GM18498 (cell line): ENCODE results near the gene RPL29.

ENCODE experiments used
- ATAC-seq: cut with Tn5 transposase; IDR thresholded peaks from one replicate; pipeline ENCODE4 v1.9.1; 2021; ENCODE audit warnings: mild to moderate bottlenecking, moderate library complexity; ENCODE audit not compliant: unreplicated experiment

RPL29 gene

DNA sequence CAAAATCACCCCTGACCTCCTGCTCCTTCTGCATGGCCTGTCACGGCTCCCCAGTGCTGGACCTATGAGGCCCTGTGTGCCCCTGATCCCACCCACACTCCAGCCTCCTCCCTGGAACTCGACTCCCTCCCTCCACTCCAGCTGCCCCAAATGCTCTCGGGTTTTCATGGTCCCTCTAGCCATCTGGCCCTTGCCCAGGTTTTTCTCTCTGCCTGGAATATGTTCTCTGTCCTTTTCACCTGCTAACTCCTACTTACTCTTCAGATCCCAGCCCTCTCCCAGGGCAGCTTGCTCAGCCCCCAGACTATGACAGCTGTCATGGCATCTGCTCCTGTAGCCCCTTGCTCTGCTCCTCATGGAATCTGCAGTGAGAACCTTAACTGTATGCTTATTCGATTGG, 30.3 kb upstream of the RPL29 start:
- no peak for ATAC-seq

DNA sequence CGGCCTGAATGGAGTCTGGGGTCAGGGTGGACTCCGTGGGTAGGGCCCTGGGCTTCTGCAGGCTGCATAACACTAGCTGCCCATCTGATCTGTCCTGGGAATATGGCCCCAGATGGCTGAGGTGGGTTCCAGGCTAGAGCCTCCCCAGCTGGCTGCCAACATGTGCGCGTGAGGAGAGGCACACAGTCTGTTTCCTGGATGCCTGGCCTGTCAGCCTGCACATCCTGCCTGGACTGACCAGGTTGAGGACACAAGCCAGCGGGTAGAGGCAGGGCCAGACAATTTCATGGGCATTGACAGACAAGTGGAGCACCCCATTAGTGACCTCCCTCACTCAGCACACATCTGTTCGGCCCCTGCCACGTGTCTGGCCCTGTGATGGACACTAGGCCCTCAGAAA, 29.8 kb upstream of the RPL29 start:
- ATAC-seq: no peak

GRCh38 chr3:52024765-52025452, 29.2 kb upstream of the RPL29 start:
- no peak for ATAC-seq

DNA sequence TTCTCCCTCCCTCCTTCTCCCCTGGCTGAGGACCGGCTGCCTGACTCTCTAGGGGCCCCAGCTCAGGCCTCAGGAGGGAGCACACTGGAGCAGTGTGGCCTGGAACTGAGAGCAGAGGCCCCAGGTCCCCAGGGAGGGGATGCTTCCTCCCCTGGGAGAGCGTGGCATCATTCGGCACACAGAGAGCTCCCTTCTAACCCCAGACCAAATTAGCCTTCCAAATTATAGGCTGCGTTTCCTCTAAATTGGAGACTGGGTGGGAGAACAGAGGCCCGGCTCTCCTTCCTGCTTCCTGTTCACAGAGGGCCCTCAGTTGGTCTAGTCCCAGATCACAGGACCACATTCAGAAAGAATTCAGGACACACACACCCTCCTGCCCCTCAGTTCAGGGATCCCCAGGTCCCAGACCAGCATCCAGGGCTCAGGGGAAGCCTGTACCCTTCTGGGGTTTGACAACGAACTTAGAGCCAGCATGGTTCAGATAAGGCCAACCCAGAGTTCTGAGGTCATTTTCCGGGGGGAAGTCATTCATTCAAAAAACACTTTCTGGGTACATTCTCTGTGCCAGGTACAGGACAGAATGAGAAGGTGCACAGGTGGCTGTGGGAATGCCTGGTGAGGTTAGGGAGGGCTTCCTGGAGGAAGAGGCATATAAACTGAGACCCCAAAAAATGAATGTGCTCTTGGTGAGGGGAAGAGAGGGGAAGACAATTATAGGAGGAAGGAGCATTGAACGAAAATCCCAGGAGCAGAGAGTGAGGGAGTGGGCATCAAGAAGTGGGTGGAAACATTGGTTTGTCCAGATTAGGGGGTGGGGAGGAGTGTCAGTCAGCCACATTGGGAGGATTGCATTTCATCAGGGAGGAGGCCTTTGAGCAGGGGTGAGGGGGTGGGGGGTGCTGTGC, 28.4 kb upstream of the RPL29 start:
- no peak for ATAC-seq

GRCh38 chr3:52023101-52023770, 27.5 kb upstream of the RPL29 start:
- no peak for ATAC-seq

GRCh38 chr3:52022323-52023100, 26.8 kb upstream of the RPL29 start:
- no peak for ATAC-seq

GRCh38 chr3:52021489-52022268, 26.0 kb upstream of the RPL29 start:
- no peak for ATAC-seq

DNA sequence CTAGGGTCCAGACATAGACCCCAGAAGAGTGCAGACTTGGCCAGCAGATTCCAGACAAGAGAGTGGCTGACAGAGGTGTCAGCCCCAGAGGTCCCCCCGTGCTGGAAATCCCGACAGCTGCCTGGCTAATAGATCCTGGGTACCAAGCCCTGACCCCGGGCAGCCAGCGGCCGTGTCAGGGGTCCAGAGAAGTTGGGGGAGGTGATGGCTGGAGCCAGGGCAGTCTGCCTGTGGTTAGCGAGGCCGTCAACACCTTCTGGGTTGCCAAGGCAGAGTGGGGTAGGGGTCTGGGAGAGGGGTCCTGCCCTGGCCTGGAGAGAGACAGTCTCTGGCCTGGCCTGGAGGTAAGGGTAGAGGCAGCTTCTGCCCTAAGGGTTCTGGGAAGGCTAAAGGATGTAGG, 25.1 kb upstream of the RPL29 start:
- ATAC-seq: no peak

- no peak for ATAC-seq
These were observed 23.8 kb upstream of the RPL29 start for GRCh38 chr3:52019352-52020080.

GRCh38 chr3:52018319-52019000, 22.8 kb upstream of the RPL29 start:
- ATAC-seq: no peak

- ATAC-seq: no peak
These were observed 21.9 kb upstream of the RPL29 start for GRCh38 chr3:52017586-52017985.

GRCh38 chr3:52015438-52016228, 19.9 kb upstream of the RPL29 start:
- no peak for ATAC-seq

- no peak for ATAC-seq
These were observed 18.9 kb upstream of the RPL29 start for GRCh38 chr3:52014613-52015012.

DNA sequence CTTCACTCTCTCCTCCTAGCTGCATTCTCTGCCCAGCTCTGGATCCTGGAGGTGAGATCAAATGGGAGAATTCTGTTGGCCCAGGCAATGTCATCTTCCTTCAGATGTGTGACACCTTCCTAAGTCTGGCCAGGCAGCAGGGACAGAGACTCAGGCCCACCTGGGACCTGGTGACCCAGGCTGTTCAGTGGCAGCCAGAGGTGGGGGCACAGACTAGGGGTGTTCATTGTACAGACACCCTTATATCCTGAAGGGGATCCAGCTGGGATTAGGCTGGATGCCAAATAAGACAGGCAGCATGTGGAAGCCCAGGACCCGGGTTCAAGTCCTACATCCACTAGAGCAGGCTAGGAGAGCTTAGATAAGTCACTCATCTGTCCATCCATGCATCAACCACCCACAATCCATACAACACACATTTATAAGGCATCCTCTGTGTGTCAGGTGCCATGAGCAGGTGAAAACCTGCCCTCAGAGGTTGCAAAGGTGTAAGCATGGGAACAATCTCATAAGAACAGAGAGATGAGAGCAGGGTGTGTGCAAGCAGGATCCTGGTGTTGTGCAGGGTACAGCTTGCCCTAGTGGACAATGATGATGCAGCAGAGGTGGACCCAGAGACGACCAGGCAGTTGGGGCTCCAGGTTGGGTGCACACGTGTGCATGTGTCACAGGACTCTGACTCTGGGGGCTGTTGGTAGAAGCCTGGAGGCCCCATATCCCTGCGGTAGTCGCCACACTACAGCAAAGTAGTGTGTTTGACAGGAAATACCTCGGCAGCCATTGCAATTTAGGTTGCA, 18.3 kb upstream of the RPL29 start:
- ATAC-seq: no peak

DNA sequence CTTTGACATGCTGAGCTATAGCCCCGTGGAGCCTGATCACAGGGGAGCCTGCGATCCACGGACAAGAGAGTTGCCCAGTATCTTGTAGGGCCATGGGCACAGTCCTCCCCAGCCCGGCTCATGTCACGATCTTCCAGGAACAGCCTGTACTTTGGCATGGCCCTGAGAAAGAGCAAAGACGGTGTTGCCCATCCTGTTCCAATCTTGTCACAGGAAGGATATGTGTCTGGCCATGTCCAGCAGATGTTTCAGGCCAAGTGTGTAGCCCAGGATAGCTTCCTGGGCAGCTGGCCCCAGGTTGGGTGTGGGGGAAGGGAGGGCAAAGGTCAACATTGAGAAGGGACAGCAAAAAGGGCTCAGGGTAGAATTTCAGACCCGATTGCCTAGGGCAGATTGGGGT, 17.0 kb upstream of the RPL29 start:
- ATAC-seq: no peak

GRCh38 chr3:52010431-52010830, 14.7 kb upstream of the RPL29 start:
- ATAC-seq: no peak

GRCh38 chr3:52007291-52007690, 11.6 kb upstream of the RPL29 start:
- no peak for ATAC-seq

GRCh38 chr3:52006820-52007133, 11.1 kb upstream of the RPL29 start:
- ATAC-seq: no peak
